Dermis lymphatic vessel endothelial cell (primary cell): ENCODE data around the gene DDX1. TPM values are rescaled to one million over a fixed set of nuclear protein-coding genes. Genes with fewer than 3 reads are reported as not detected.

Experiments
- total RNA-seq: library from RNA; depleted of rRNA; stranded (reverse); fragments of >200 nt; gene quantifications from 2 replicates; pipeline ENCODE4 v1.2.1, GENCODE V29; 2014

Gene DDX1
- total RNA-seq, result 64.6 and 71.2 TPM in 2 replicates

GRCh38 chr2:15591692-15592463, at the start of gene DDX1:
Gene DDX1 (plus strand): TSS chr2:15591868. CDS start chr2:15591934, 66 bp downstream.

GRCh38 chr2:15560988-15561573, 30.6 kb upstream of the DDX1 start, which contains the start of gene NBAS:
Gene NBAS (minus strand): TSS chr2:15561334. CDS start chr2:15561304, 30 bp downstream.

Other genes starting within 250 kb of the DDX1 start
- gene NBAS, start 30.5 kb upstream of the DDX1 start, total RNA-seq, result 70.9 and 80.8 TPM in 2 replicates